Astrocyte of the cerebellum (primary cell): ENCODE data around the gene FGFRL1.

Experiments
- DNase-seq: peaks from one replicate; pipeline ENCODE4 v3.0.0-alpha.2; 2011; ENCODE audit warnings: low read depth
- H3K4me3 ChIP-seq: 2 replicates; pipeline ENCODE4 v1.5.1; 2011; ENCODE audit warnings: mild to moderate bottlenecking, low read depth, low read length, moderate library complexity
- CTCF ChIP-seq: IDR thresholded peaks from 2 replicates; pipeline ENCODE4 v1.5.1; 2012; ENCODE audit warnings: low read length, low read depth, moderate library complexity, mild to moderate bottlenecking; ENCODE audit errors: missing control alignments
- in situ Hi-C: cut with HindIII; loops from 2 replicates; pipeline ENCODE4 v1.10.0; 2017; ENCODE audit warnings: low sequenced_read_pairs

Gene FGFRL1

GRCh38 chr4:1069394-1069793 lies 58.0 kb downstream of the FGFRL1 start:
- in situ Hi-C loops = no loop called here
- no peak for DNase-seq
- TF ChIP-seq CTCF = no peak

GRCh38 chr4:1072830-1073446 lies 61.5 kb downstream of the FGFRL1 start:
- H3K4me3 ChIP-seq = no peak overlapping the region
- DNase-seq = no peak
- peak; percentile 86 for TF ChIP-seq CTCF
- in situ Hi-C loops = no loop called here

More at GRCh38 chr4:1069394-1069793, 58.0 kb downstream of the FGFRL1 start:
- H3K4me3 ChIP-seq = no peak overlapping the region

- in situ Hi-C loops = no loop called here
- no peak for DNase-seq
Measured at GRCh38 chr4:1074077-1074476, 62.7 kb downstream of the FGFRL1 start.

GRCh38 chr4:1075225-1075624 lies 63.8 kb downstream of the FGFRL1 start:
- H3K4me3 ChIP-seq = no peak overlapping the region
- TF ChIP-seq CTCF = no peak
- DNase-seq = no peak
- in situ Hi-C loops = no loop called here

More at GRCh38 chr4:1074077-1074476, 62.7 kb downstream of the FGFRL1 start:
- no peak overlapping the region for H3K4me3 ChIP-seq
- TF ChIP-seq CTCF = no peak

GRCh38 chr4:1075809-1076699 lies 64.6 kb downstream of the FGFRL1 start:
- in situ Hi-C loops = no loop called here
- TF ChIP-seq CTCF = no peak
- no peak for DNase-seq
- no peak overlapping the region for H3K4me3 ChIP-seq
